Nucleus accumbens (tissue), 56 donors: ENCODE results near the gene DENND1B.
A peak's percentile ranks its signal among the peaks of the same experiment; 100 is the strongest.

ENCODE experiments used
- DNase-seq, 56 donors: peaks; one replicate each; lab custom pipeline; 2025; lab: John Stamatoyannopoulos, UW

Gene DENND1B

GRCh38 chr1:197690074-197690473 is 85.2 kb downstream of the DENND1B start:
- DNase-seq, result no peak

GRCh38 chr1:197688233-197688632 is 87.0 kb downstream of the DENND1B start:
- no peak for DNase-seq

- no peak for DNase-seq
Measured at GRCh38 chr1:197686702-197687355, 88.5 kb downstream of the DENND1B start.

- no peak for DNase-seq
Measured at GRCh38 chr1:197686231-197686630, 89.0 kb downstream of the DENND1B start.

- DNase-seq, result no peak
Measured at GRCh38 chr1:197685785-197686184, 89.5 kb downstream of the DENND1B start.

- no peak for DNase-seq
Measured at GRCh38 chr1:197683895-197684553, 91.3 kb downstream of the DENND1B start.

GRCh38 chr1:197683280-197683679 is 92.0 kb downstream of the DENND1B start:
- DNase-seq, result no peak

GRCh38 chr1:197680311-197680710 is 95.0 kb downstream of the DENND1B start:
- no peak for DNase-seq

GRCh38 chr1:197677752-197678295 is 97.5 kb downstream of the DENND1B start:
- no peak for DNase-seq

- DNase-seq, result no peak
Measured at GRCh38 chr1:197677313-197677712, 98.0 kb downstream of the DENND1B start.

GRCh38 chr1:197675583-197676208 is 99.6 kb downstream of the DENND1B start:
- DNase-seq, result peak in 1 of 56 donors; percentile 3

- no peak for DNase-seq
Measured at GRCh38 chr1:197674286-197674685, 101.0 kb downstream of the DENND1B start.

- no peak for DNase-seq
Measured at GRCh38 chr1:197673292-197673691, 102.0 kb downstream of the DENND1B start.

- no peak for DNase-seq
Measured at GRCh38 chr1:197672347-197672746, 102.9 kb downstream of the DENND1B start.

GRCh38 chr1:197671920-197672319 is 103.4 kb downstream of the DENND1B start:
- no peak for DNase-seq

- no peak for DNase-seq
Measured at GRCh38 chr1:197671140-197671539, 104.1 kb downstream of the DENND1B start.

GRCh38 chr1:197666769-197667285 is 108.5 kb downstream of the DENND1B start:
- no peak for DNase-seq

- no peak for DNase-seq
Measured at GRCh38 chr1:197664391-197664790, 110.9 kb downstream of the DENND1B start.

GRCh38 chr1:197663162-197663953 is 111.9 kb downstream of the DENND1B start:
- DNase-seq, result no peak

- no peak for DNase-seq
Measured at GRCh38 chr1:197660389-197660788, 114.9 kb downstream of the DENND1B start.

GRCh38 chr1:197659171-197659570 is 116.1 kb downstream of the DENND1B start:
- DNase-seq, result no peak
